Caco-2 (cell line): Measurements from ENCODE around the gene SHROOM3. TPM values are rescaled to one million over a fixed set of nuclear protein-coding genes. Genes with fewer than 3 reads are reported as not detected.

ENCODE experiments used
- BruUV-seq: library from RNA; stranded (reverse); fragments of 400-500 nt; replicated peaks from 2 replicates; lab custom pipeline; 2021; lab: Mats Ljungman, UMichigan
- CTCF ChIA-PET: fragments of 300-600 bp; sonication (Branson Sonifier 250); formaldehyde crosslinking; loops from one replicate; lab custom pipeline; 2022; ENCODE audit warnings: antibody characterized with exemption; lab: Charles Lee
- POLR2A ChIA-PET: fragments of 300-600 bp; sonication (Branson Sonifier 250); formaldehyde crosslinking; loops from one replicate; lab custom pipeline; 2022; ENCODE audit warnings: antibody characterized with exemption; lab: Charles Lee
- DNase-seq, 2 experiments: peaks; one replicate each; pipeline versions ENCODE4 v3.0.0 to v3.0.0-alpha.2; 2020 to 2022
- H3K27me3 ChIP-seq: replicated peaks from 2 replicates; pipeline ENCODE4 v1.6.0; 2011; ENCODE audit warnings: low read length; ENCODE audit not compliant: control insufficient read depth, insufficient read depth
- H3K36me3 ChIP-seq: 2 replicates; pipeline ENCODE4 v1.5.1; 2011; ENCODE audit warnings: low read length; ENCODE audit not compliant: control insufficient read depth, insufficient read depth
- H3K4me1 ChIP-seq: fragments of 250-450 bp; sonication (Bioruptor Pico); 2 replicates; pipeline ENCODE4 v1.5.1; 2020; ENCODE audit warnings: mild to moderate bottlenecking
- H3K4me3 ChIP-seq: 2 replicates; pipeline ENCODE4 v1.5.1; 2011; ENCODE audit warnings: low read depth, mild to moderate bottlenecking, control low read depth, low read length
- H3K9me3 ChIP-seq: fragments of 250-450 bp; sonication (Bioruptor Pico); 2 replicates; pipeline ENCODE4 v1.5.1; 2020; ENCODE audit warnings: mild to moderate bottlenecking, moderate library complexity
- H3K27ac Mint-ChIP-seq: one replicate; pipeline ENCODE4 v1.8.0; 2022; ENCODE audit warnings: mixed read lengths; ENCODE audit not compliant: unreplicated experiment
- H3K27me3 Mint-ChIP-seq: one replicate; pipeline ENCODE4 v1.8.0; 2022; ENCODE audit warnings: mixed read lengths; ENCODE audit not compliant: insufficient read depth, unreplicated experiment
- H3K36me3 Mint-ChIP-seq: one replicate; pipeline ENCODE4 v1.8.0; 2022; ENCODE audit warnings: mild to moderate bottlenecking, mixed read lengths; ENCODE audit not compliant: insufficient read depth, unreplicated experiment
- H3K4me1 Mint-ChIP-seq: one replicate; pipeline ENCODE4 v1.8.0; 2022; ENCODE audit warnings: low read depth, mixed read lengths; ENCODE audit not compliant: unreplicated experiment
- H3K4me3 Mint-ChIP-seq: one replicate; pipeline ENCODE4 v1.8.0; 2022; ENCODE audit warnings: mild to moderate bottlenecking, moderate library complexity, mixed read lengths; ENCODE audit not compliant: unreplicated experiment
- H3K9me3 Mint-ChIP-seq: one replicate; pipeline ENCODE4 v1.8.0; 2022; ENCODE audit warnings: mixed read lengths; ENCODE audit not compliant: unreplicated experiment
- intact Hi-C: fragments of 100-400 bp; cut with micrococcal nuclease; formaldehyde crosslinking; loops from one replicate; pipeline ENCODE4 v1.10.0; 2022; ENCODE audit not compliant: unreplicated experiment
- total RNA-seq: library from RNA; stranded (reverse); gene quantifications from 2 replicates; pipeline ENCODE4 v1.2.3, GENCODE V29; 2022
- TF ChIP-seq, protein P1 (sequence below), 2 experiments: fragments of 200-600 bp in 1 of 2; IDR thresholded peaks; 1 replicate in 1 of 2; 2 replicates in 1 of 2; pipeline versions ENCODE4 v1.5.1 to v1.8.0; 2011 to 2022; ENCODE audit warnings: antibody characterized with exemption in 1 of 2, control low read depth in 1 of 2, inconsistent platforms in 1 of 2, low read depth in 1 of 2, low read length in 1 of 2, mild to moderate bottlenecking in 1 of 2, moderate library complexity in 1 of 2; ENCODE audit not compliant: insufficient read depth in 1 of 2, severe bottlenecking in 1 of 2, unreplicated experiment in 1 of 2

Gene SHROOM3
- total RNA-seq, 1 experiment from 2014 or later, result 16.3 TPM

DNA sequence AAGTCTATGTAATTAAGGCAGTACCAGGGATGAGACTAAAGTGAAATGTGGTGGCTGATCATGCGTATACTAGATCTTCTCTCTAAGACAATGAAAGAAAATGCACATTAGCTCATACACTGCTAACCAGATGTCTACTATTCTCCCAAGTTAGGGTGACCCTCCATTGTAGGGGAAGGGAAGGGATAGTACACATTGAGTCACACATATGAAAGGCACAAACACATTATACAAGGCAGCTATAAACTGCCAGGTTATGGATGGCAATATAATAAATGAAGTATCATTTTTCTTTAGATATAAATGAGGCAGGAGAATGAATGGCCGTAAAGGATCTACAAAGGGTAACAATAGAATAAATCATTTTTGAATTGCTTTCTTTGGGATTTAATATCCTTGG is 4.5 kb downstream of the SHROOM3 start:
- H3K4me3 Mint-ChIP-seq, result no peak overlapping the region
- TF ChIP-seq, protein P1, sequence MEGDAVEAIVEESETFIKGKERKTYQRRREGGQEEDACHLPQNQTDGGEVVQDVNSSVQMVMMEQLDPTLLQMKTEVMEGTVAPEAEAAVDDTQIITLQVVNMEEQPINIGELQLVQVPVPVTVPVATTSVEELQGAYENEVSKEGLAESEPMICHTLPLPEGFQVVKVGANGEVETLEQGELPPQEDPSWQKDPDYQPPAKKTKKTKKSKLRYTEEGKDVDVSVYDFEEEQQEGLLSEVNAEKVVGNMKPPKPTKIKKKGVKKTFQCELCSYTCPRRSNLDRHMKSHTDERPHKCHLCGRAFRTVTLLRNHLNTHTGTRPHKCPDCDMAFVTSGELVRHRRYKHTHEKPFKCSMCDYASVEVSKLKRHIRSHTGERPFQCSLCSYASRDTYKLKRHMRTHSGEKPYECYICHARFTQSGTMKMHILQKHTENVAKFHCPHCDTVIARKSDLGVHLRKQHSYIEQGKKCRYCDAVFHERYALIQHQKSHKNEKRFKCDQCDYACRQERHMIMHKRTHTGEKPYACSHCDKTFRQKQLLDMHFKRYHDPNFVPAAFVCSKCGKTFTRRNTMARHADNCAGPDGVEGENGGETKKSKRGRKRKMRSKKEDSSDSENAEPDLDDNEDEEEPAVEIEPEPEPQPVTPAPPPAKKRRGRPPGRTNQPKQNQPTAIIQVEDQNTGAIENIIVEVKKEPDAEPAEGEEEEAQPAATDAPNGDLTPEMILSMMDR (IDR thresholded peaks at IDR 0.05; ENCODE audit: insufficient read depth in 1 of 2, low read depth in 1 of 2, low read length in 1 of 2, severe bottlenecking in 1 of 2, unreplicated experiment in 1 of 2), result no peak
- no peaks in the 10 kb centered on the region for H3K9me3 Mint-ChIP-seq
- H3K27me3 Mint-ChIP-seq, result peaks cover 3% of the 10 kb centered on the region
- no peaks in the 10 kb centered on the region for H3K27me3 ChIP-seq
- BruUV-seq, result no TSS peak
- H3K4me3 ChIP-seq, result no peak overlapping the region
- no peaks in the 10 kb centered on the region for H3K9me3 ChIP-seq
- intact Hi-C loops, result no loop called here
- no peaks in the 10 kb centered on the region for H3K36me3 ChIP-seq
- DNase-seq, result no peak
- H3K4me1 ChIP-seq, result no peaks in the 10 kb centered on the region
- POLR2A ChIA-PET, result no interaction called here
- no peak overlapping the region for H3K27ac Mint-ChIP-seq
- H3K36me3 Mint-ChIP-seq, result no peaks in the 10 kb centered on the region
- CTCF ChIA-PET, result no interaction called here
- H3K4me1 Mint-ChIP-seq, result no peaks in the 10 kb centered on the region

DNA sequence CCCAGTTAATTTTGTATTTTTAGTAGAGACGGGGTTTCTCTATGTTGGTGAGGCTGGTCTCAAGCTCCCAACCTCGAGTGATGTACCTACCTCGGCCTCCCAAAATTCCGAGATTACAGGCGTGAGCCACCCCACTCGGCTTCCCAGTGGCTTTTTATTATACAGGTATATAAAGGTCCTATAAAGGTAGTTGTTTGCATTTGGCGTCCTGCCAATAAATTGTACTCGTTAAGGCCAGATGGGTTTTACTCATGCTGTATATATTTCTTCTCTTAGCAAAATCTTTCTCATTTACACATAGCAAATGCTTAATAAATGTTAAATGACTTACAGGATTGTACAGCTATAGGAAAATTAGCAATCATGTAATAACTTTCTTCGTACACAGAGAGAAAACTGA is 6.9 kb downstream of the SHROOM3 start:
- intact Hi-C loops, result no loop called here
- H3K36me3 ChIP-seq, result no peaks in the 10 kb centered on the region
- ChIA-PET POLR2A (no interaction called here), CTCF (no interaction called here)
- H3K9me3 Mint-ChIP-seq, result no peaks in the 10 kb centered on the region
- no peak for DNase-seq
- TF ChIP-seq, protein P1 (IDR thresholded peaks at IDR 0.05; ENCODE audit: insufficient read depth in 1 of 2, low read depth in 1 of 2, low read length in 1 of 2, severe bottlenecking in 1 of 2, unreplicated experiment in 1 of 2), result no peak
- H3K36me3 Mint-ChIP-seq, result no peaks in the 10 kb centered on the region
- H3K4me3 ChIP-seq, result no peak overlapping the region
- H3K4me3 Mint-ChIP-seq, result no peak overlapping the region
- no peaks in the 10 kb centered on the region for H3K9me3 ChIP-seq
- peaks cover 3% of the 10 kb centered on the region for H3K27me3 Mint-ChIP-seq
- H3K4me1 ChIP-seq, result no peaks in the 10 kb centered on the region
- H3K4me1 Mint-ChIP-seq, result no peaks in the 10 kb centered on the region
- H3K27ac Mint-ChIP-seq, result no peak overlapping the region
- H3K27me3 ChIP-seq, result no peaks in the 10 kb centered on the region
- BruUV-seq, result no TSS peak

DNA sequence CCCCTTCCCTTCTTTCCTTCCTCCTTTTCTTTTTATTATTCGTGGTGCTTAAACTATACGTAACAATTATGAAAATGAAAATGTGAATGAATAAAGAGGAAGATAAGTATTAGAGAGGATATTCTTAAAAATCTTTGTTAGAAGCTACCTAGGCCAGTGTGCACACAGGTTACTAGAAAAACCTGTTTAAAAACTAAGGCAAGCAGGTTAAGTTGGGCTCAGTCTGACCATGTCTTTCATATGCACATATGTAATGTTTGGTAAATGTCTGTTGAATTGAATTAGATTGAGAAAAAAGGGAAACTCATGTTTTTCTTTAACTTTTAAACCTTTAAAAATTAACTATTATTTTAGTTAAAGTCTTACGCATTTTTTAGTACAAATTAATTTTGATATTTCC is 7.8 kb downstream of the SHROOM3 start:
- CTCF ChIA-PET, result no interaction called here

More for the DNA sequence above, 7.8 kb downstream of the SHROOM3 start:
- no peak overlapping the region for H3K27ac Mint-ChIP-seq
- H3K27me3 Mint-ChIP-seq, result peaks cover 3% of the 10 kb centered on the region
- DNase-seq, result no peak
- no peaks in the 10 kb centered on the region for H3K4me1 Mint-ChIP-seq
- no TSS peak for BruUV-seq
- Histone ChIP-seq H3K4me3 (no peak overlapping the region), H3K9me3 (no peaks in the 10 kb centered on the region), H3K27me3 (no peaks in the 10 kb centered on the region), H3K36me3 (no peaks in the 10 kb centered on the region), H3K4me1 (no peaks in the 10 kb centered on the region)
- TF ChIP-seq, protein P1 (IDR thresholded peaks at IDR 0.05; ENCODE audit: insufficient read depth in 1 of 2, low read depth in 1 of 2, low read length in 1 of 2, severe bottlenecking in 1 of 2, unreplicated experiment in 1 of 2), result no peak
- no peaks in the 10 kb centered on the region for H3K9me3 Mint-ChIP-seq
- intact Hi-C loops, result no loop called here
- no peaks in the 10 kb centered on the region for H3K36me3 Mint-ChIP-seq
- no peak overlapping the region for H3K4me3 Mint-ChIP-seq
- POLR2A ChIA-PET, result no interaction called here
